Measurements from ENCODE around the gene ZNF488.

- TF ChIP-seq CTCF (IDR thresholded peaks at IDR 0.05): no peak
- TF ChIP-seq POLR2A (IDR thresholded peaks at IDR 0.05): no peak
Measured at GRCh38 chr10:47320812-47321211, 63.3 kb downstream of the ZNF488 start.

Measured in Peyer's patch (tissue), 4 donors.